Ovary (tissue), 9 donors: ENCODE data around the gene TCTN2. TPM values are rescaled to one million over a fixed set of nuclear protein-coding genes. Genes with fewer than 3 reads are reported as not detected.
A peak's percentile ranks its signal among the peaks of the same experiment; 100 is the strongest.

ENCODE experiments used
- DNase-seq, 5 donors: peaks; one replicate each; pipeline ENCODE4 v3.0.0-alpha.2; 2019 to 2020
- H3K27ac ChIP-seq, 2 donors: fragments of 200-600 bp; one replicate each; pipeline versions ENCODE4 v1.5.1 to v1.8.0; 2019 to 2022
- H3K27me3 ChIP-seq: fragments of 200-600 bp; one replicate; pipeline ENCODE4 v1.8.0; 2022
- H3K36me3 ChIP-seq: fragments of 200-600 bp; sonication (generic); one replicate; pipeline ENCODE4 v1.5.1; 2019
- H3K4me1 ChIP-seq: one replicate; pipeline ENCODE4 v1.8.1; 2013; ENCODE audit warnings: mild to moderate bottlenecking, moderate library complexity; ENCODE audit not compliant: insufficient read depth
- H3K4me3 ChIP-seq: fragments of 200-600 bp; sonication (generic); one replicate; pipeline ENCODE4 v1.5.1; 2017
- H3K9me3 ChIP-seq, 2 donors: fragments of 200-600 bp in 1 of 2; sonication (generic) in 1 of 2; one replicate each; pipeline versions ENCODE4 v1.5.1 to v1.8.1; 2013 to 2019; ENCODE audit warnings: mild to moderate bottlenecking in 1 of 2, moderate library complexity in 1 of 2
- CTCF ChIP-seq, 3 donors: fragments of 450-650 bp in 2 of 3; fragments of 200-600 bp in 1 of 3; IDR thresholded peaks; one replicate each; pipeline versions ENCODE4 v1.5.1 to v1.8.0; 2016 to 2022; ENCODE audit warnings: antibody characterized with exemption in 3 of 3, mild to moderate bottlenecking in 1 of 3
- EP300 ChIP-seq: sonication (generic); formaldehyde crosslinking; IDR thresholded peaks from one replicate; pipeline ENCODE4 v1.6.1; 2017; ENCODE audit warnings: antibody characterized with exemption
- POLR2A ChIP-seq: fragments of 450-650 bp; IDR thresholded peaks from one replicate; pipeline ENCODE4 v1.6.1; 2017; ENCODE audit warnings: antibody characterized with exemption, mild to moderate bottlenecking, moderate library complexity
- WGBS, 3 donors: extraction: QIAGEN DNeasy Blood & Tissue Kit in 1 of 3; methylation state at CpG; one replicate each; pipeline versions ENCODE4 v1.1.5 to v1.1.7; 2013 to 2017; 5-methylcytosine and 5-hydroxymethylcytosine counted together
- intact Hi-C, 4 donors: fragments of 100-400 bp; cut with DNase I; formaldehyde crosslinking; loops; one replicate each; pipeline versions ENCODE4 v1.11.0 to v1.15.1; 2022 to 2023
- polyA plus RNA-seq, 2 donors: library from polyadenylated mRNA; stranded (reverse); fragments of 200-250 nt in 1 of 2; fragments of 350-450 nt in 1 of 2; fragmentation: Illumina TruSeq in 1 of 2; extraction: RNeasy Lipid Tissue Mini Kit (QIAGEN cat#74804) in 1 of 2; gene quantifications; one replicate each; pipeline ENCODE4 v1.2.3, GENCODE V29; 2013 to 2014
- total RNA-seq, 7 donors: library from RNA; depleted of rRNA in 2 of 7; stranded (reverse); fragments of >200 nt in 2 of 7; fragmentation: NEBNext Ultra II Directional in 3 of 7; extraction: Animal tissue kit (Norgen Biotek cat#: 25700) in 3 of 7; gene quantifications; one replicate each; pipeline versions ENCODE4 v1.1.0 to v1.2.4, GENCODE V29; 2016 to 2023
- donor health status: DM: no; HTN: no; CAD: no; lungs with moderate emphysema.
- donor health status: DM: no; HTN: no; CAD: no.
- donor health status: Bipolar disorder and iron deficiency.
- donor health status: DM: yes; HTN: yes; CAD: no.
- donor health status: DM: no; HTN: no; CAD: no.
- donor health status: DM: yes; HTN: yes; CAD: no.

Gene TCTN2
- total and polyA plus RNA-seq, 9 donors: 13.1 to 26.4 (median 17.6) TPM

- Histone ChIP-seq H3K36me3 (no peaks in the 10 kb centered on the region), H3K27me3 (no peaks in the 10 kb centered on the region), H3K27ac (no peak overlapping the region), H3K4me1 (peaks cover 2% of the 10 kb centered on the region), H3K9me3 (no peaks in the 10 kb centered on the region), H3K4me3 (no peak overlapping the region)
- intact Hi-C loops: no loop called here
- TF ChIP-seq EP300: no peak
- 92 to 96% (median 92%) methylated on average over 4 of the region's 4 CpGs for WGBS, 3 donors
- no peak for DNase-seq
Measured at GRCh38 chr12:123707466-123707865, 36.6 kb downstream of the TCTN2 start.

GRCh38 chr12:123712780-123713319, 41.9 kb downstream of the TCTN2 start:
- Histone ChIP-seq H3K4me1 (peaks cover 5% of the 10 kb centered on the region), H3K27ac (no peak overlapping the region), H3K36me3 (no peaks in the 10 kb centered on the region), H3K4me3 (peak overlapping the region; percentile 86), H3K27me3 (no peaks in the 10 kb centered on the region), H3K9me3 (no peaks in the 10 kb centered on the region)
- DNase-seq: no peak
- WGBS, 3 donors: 1% methylated on average over 26 of the region's 26 CpGs
- intact Hi-C loops: no loop called here
- TF ChIP-seq EP300: no peak
- TF ChIP-seq POLR2A: no peak
- no peak for TF ChIP-seq CTCF (IDR thresholded peaks at IDR 0.05)

- no peak for TF ChIP-seq POLR2A
- TF ChIP-seq EP300: no peak
- Histone ChIP-seq H3K4me3 (peak overlapping the region; percentile 86), H3K27me3 (no peaks in the 10 kb centered on the region), H3K27ac (no peak overlapping the region), H3K36me3 (no peaks in the 10 kb centered on the region), H3K4me1 (peaks cover 5% of the 10 kb centered on the region), H3K9me3 (no peaks in the 10 kb centered on the region)
- 50 to 57% (median 57%) methylated on average over 6 of the region's 6 CpGs for WGBS, 3 donors
- intact Hi-C loops: no loop called here
- no peak for DNase-seq
Measured at GRCh38 chr12:123713398-123713797, 42.5 kb downstream of the TCTN2 start.

- H3K9me3 ChIP-seq: no peaks in the 10 kb centered on the region
- intact Hi-C loops: no loop called here
- H3K27me3 ChIP-seq: no peaks in the 10 kb centered on the region
- 83 to 86% (median 86%) methylated on average over 10 of the region's 10 CpGs for WGBS, 3 donors
- TF ChIP-seq CTCF (IDR thresholded peaks at IDR 0.05): no peak
- TF ChIP-seq EP300: no peak
- no peak for TF ChIP-seq POLR2A
- peaks cover 5% of the 10 kb centered on the region for H3K4me1 ChIP-seq
- H3K27ac ChIP-seq: no peak overlapping the region
- no peak overlapping the region for H3K4me3 ChIP-seq
- DNase-seq: no peak
- H3K36me3 ChIP-seq: no peaks in the 10 kb centered on the region
Measured at GRCh38 chr12:123713823-123714585, 43.1 kb downstream of the TCTN2 start.

GRCh38 chr12:123715195-123715594, 44.3 kb downstream of the TCTN2 start:
- no peaks in the 10 kb centered on the region for H3K27me3 ChIP-seq
- no peak overlapping the region for H3K4me3 ChIP-seq
- H3K9me3 ChIP-seq: no peaks in the 10 kb centered on the region
- intact Hi-C loops: no loop called here
- H3K27ac ChIP-seq: no peak overlapping the region
- TF ChIP-seq EP300: no peak
- TF ChIP-seq POLR2A: no peak
- TF ChIP-seq CTCF (IDR thresholded peaks at IDR 0.05): no peak
- no peaks in the 10 kb centered on the region for H3K36me3 ChIP-seq
- peaks cover 5% of the 10 kb centered on the region for H3K4me1 ChIP-seq
- WGBS, 3 donors: 56 to 63% (median 60%) methylated on average over 2 of the region's 2 CpGs
- no peak for DNase-seq
